H9 (cell line): ENCODE data around the gene FAM227B. TPM values are rescaled to one million over a fixed set of nuclear protein-coding genes. Genes with fewer than 3 reads are reported as not detected.

Experiments used
- DNase-seq: peaks from one replicate; pipeline ENCODE4 v3.0.0-alpha.2; 2017
- H2AFZ ChIP-seq: one replicate; pipeline ENCODE4 v1.6.1; 2013; ENCODE audit warnings: mild to moderate bottlenecking, low read length, control low read depth, moderate library complexity
- H2AK5ac ChIP-seq: 2 replicates; pipeline ENCODE4 v1.6.1; 2013; ENCODE audit warnings: low read length, control low read depth, mixed read lengths; ENCODE audit not compliant: insufficient read length
- H2BK120ac ChIP-seq: one replicate; pipeline ENCODE4 v1.6.1; 2013; ENCODE audit warnings: low read depth, mild to moderate bottlenecking, low read length, control low read depth, inconsistent platforms; ENCODE audit not compliant: poor library complexity, severe bottlenecking
- H2BK12ac ChIP-seq: 2 replicates; pipeline ENCODE4 v1.6.1; 2013; ENCODE audit warnings: low read length, control low read depth, mixed read lengths, low read depth; ENCODE audit not compliant: insufficient read length
- H2BK15ac ChIP-seq: 2 replicates; pipeline ENCODE4 v1.6.1; 2013; ENCODE audit warnings: low read depth, low read length, control low read depth
- H2BK20ac ChIP-seq: one replicate; pipeline ENCODE4 v1.6.1; 2013; ENCODE audit warnings: low read depth, mild to moderate bottlenecking, low read length, control low read depth, inconsistent platforms; ENCODE audit not compliant: poor library complexity, severe bottlenecking
- H2BK5ac ChIP-seq: 2 replicates; pipeline ENCODE4 v1.6.1; 2013; ENCODE audit warnings: low read length, control low read depth, mixed read lengths; ENCODE audit not compliant: insufficient read length
- H3K14ac ChIP-seq: 2 replicates; pipeline ENCODE4 v1.6.1; 2013; ENCODE audit warnings: low read length, control low read depth; ENCODE audit not compliant: insufficient read depth
- H3K18ac ChIP-seq: 2 replicates; pipeline ENCODE4 v1.6.1; 2013; ENCODE audit warnings: low read depth, mild to moderate bottlenecking, mixed read lengths, low read length, control low read depth; ENCODE audit not compliant: insufficient read length
- H3K23ac ChIP-seq: 2 replicates; pipeline ENCODE4 v1.6.1; 2013; ENCODE audit warnings: low read length, control low read depth, mixed read lengths, low read depth; ENCODE audit not compliant: insufficient read length
- H3K23me2 ChIP-seq: 2 replicates; pipeline ENCODE4 v1.6.1; 2013; ENCODE audit warnings: low read depth, mild to moderate bottlenecking, mixed read lengths, low read length, control low read depth; ENCODE audit not compliant: insufficient read length, poor library complexity, severe bottlenecking
- H3K27ac ChIP-seq: 2 replicates; pipeline ENCODE4 v1.5.1; 2013; ENCODE audit warnings: low read length, control low read depth, mixed read lengths, low read depth; ENCODE audit not compliant: insufficient read length
- H3K27me3 ChIP-seq: 2 replicates; pipeline ENCODE4 v1.6.1; 2013; ENCODE audit warnings: low read length, control low read depth, inconsistent platforms; ENCODE audit not compliant: insufficient read depth
- H3K4ac ChIP-seq: 2 replicates; pipeline ENCODE4 v1.6.1; 2013; ENCODE audit warnings: low read depth, mild to moderate bottlenecking, control low read depth, inconsistent platforms, low read length, moderate library complexity
- H3K4me1 ChIP-seq: 2 replicates; pipeline ENCODE4 v1.6.1; 2013; ENCODE audit warnings: low read length, control low read depth, inconsistent platforms; ENCODE audit not compliant: insufficient read depth
- H3K4me2 ChIP-seq: 2 replicates; pipeline ENCODE4 v1.6.1; 2013; ENCODE audit warnings: low read length, control low read depth, mixed read lengths; ENCODE audit not compliant: insufficient read length, insufficient read depth
- H3K56ac ChIP-seq: 2 replicates; pipeline ENCODE4 v1.6.1; 2013; ENCODE audit warnings: low read depth, mild to moderate bottlenecking, mixed read lengths, low read length, control low read depth; ENCODE audit not compliant: insufficient read length
- H3K79me1 ChIP-seq: 2 replicates; pipeline ENCODE4 v1.6.1; 2013; ENCODE audit warnings: low read depth, mild to moderate bottlenecking, moderate library complexity, low read length, control low read depth, inconsistent platforms; ENCODE audit not compliant: insufficient read depth, poor library complexity, severe bottlenecking
- H3K79me2 ChIP-seq: 2 replicates; pipeline ENCODE4 v1.6.1; 2013; ENCODE audit warnings: low read length, control low read depth, inconsistent platforms; ENCODE audit not compliant: insufficient read depth
- H3K9ac ChIP-seq: 2 replicates; pipeline ENCODE4 v1.6.1; 2013; ENCODE audit warnings: low read length, control low read depth, mixed read lengths; ENCODE audit not compliant: insufficient read length; ENCODE audit errors: extremely low read depth
- H3K9me3 ChIP-seq: one replicate; pipeline ENCODE4 v1.6.1; 2013; ENCODE audit warnings: low read depth, low read length, inconsistent platforms; ENCODE audit not compliant: control insufficient read depth
- H3T11ph ChIP-seq: one replicate; pipeline ENCODE4 v1.6.1; 2013; ENCODE audit warnings: mild to moderate bottlenecking, low read length, control low read depth, inconsistent platforms
- H4K20me1 ChIP-seq: one replicate; pipeline ENCODE4 v1.6.1; 2013; ENCODE audit not compliant: control insufficient read depth, insufficient read length, insufficient read depth
- H4K5ac ChIP-seq: 2 replicates; pipeline ENCODE4 v1.6.1; 2013; ENCODE audit warnings: low read depth, mild to moderate bottlenecking, mixed read lengths, low read length, control low read depth; ENCODE audit not compliant: insufficient read length
- H4K8ac ChIP-seq: replicated peaks from 2 replicates; pipeline ENCODE4 v1.6.1; 2013; ENCODE audit warnings: low read length, control low read depth, mixed read lengths, low read depth; ENCODE audit not compliant: insufficient read length
- H4K91ac ChIP-seq: 2 replicates; pipeline ENCODE4 v1.6.1; 2013; ENCODE audit warnings: low read depth, mild to moderate bottlenecking, moderate library complexity, mixed read lengths, low read length, control low read depth; ENCODE audit not compliant: insufficient read length
- H3K27ac Mint-ChIP-seq, 3 experiments: 2 replicates in 2 of 3; 3 replicates in 1 of 3; pipeline ENCODE4 v1.8.0; 2020 to 2021; ENCODE audit warnings: mixed read lengths in 3 of 3, mild to moderate bottlenecking in 1 of 3, moderate library complexity in 1 of 3
- H3K27me3 Mint-ChIP-seq: 2 replicates; pipeline ENCODE4 v1.8.0; 2021; ENCODE audit warnings: low read depth, mild to moderate bottlenecking, moderate library complexity, mixed read lengths
- H3K36me3 Mint-ChIP-seq, 3 experiments: 2 replicates in 2 of 3; 3 replicates in 1 of 3; pipeline ENCODE4 v1.8.0; 2020 to 2021; ENCODE audit warnings: low read depth in 3 of 3, mixed read lengths in 3 of 3; ENCODE audit not compliant: insufficient read depth in 1 of 3
- H3K4me1 Mint-ChIP-seq, 2 experiments: 2 replicates each; pipeline ENCODE4 v1.8.0; 2020; ENCODE audit warnings: mixed read lengths in 2 of 2
- H3K4me3 Mint-ChIP-seq, 2 experiments: 2 replicates in 1 of 2; 3 replicates in 1 of 2; pipeline ENCODE4 v1.8.0; 2020 to 2021; ENCODE audit warnings: mild to moderate bottlenecking in 2 of 2, mixed read lengths in 2 of 2, moderate library complexity in 1 of 2
- H3K9me3 Mint-ChIP-seq, 2 experiments: 2 replicates in 1 of 2; 3 replicates in 1 of 2; pipeline ENCODE4 v1.8.0; 2020; ENCODE audit warnings: mild to moderate bottlenecking in 2 of 2, mixed read lengths in 2 of 2, moderate library complexity in 1 of 2
- CTCF ChIP-seq: fragments of 200-600 bp; sonication (generic); conservative IDR thresholded peaks from 3 replicates; pipeline ENCODE4 v1.8.0; 2021; ENCODE audit warnings: antibody characterized with exemption, mild to moderate bottlenecking
- WGBS: extraction: QIAGEN DNeasy Blood & Tissue Kit; methylation state at CpG from one replicate; pipeline ENCODE4 v1.1.7; 2013; ENCODE audit warnings: missing lambda C conversion rate, low lambda C conversion rate, mixed read lengths; ENCODE audit not compliant: insufficient read length; ENCODE audit errors: extremely low coverage; 5-methylcytosine and 5-hydroxymethylcytosine counted together
- total RNA-seq: library from RNA; stranded (reverse); gene quantifications from 2 replicates; pipeline ENCODE4 v1.2.1, GENCODE V29; 2021

The FAM227B gene
- total RNA-seq, 1 experiment from 2014 or later, result 5.5 TPM

GRCh38 chr15:49380912-49381311 lies 239.7 kb downstream of the FAM227B start:
- TF ChIP-seq CTCF, result no peak
- Histone ChIP-seq H3K9me3 (no peaks in the 10 kb centered on the region), H4K20me1 (no peaks in the 10 kb centered on the region), H2BK120ac (no peak overlapping the region), H3K27ac (no peak overlapping the region), H2BK15ac (no peak overlapping the region), H3K14ac (no peak overlapping the region), H2BK5ac (no peak overlapping the region), H3K18ac (no peak overlapping the region), H4K8ac (no peak overlapping the region), H3K23ac (no peak overlapping the region), H3K4ac (no peak overlapping the region), H3K79me1 (no peaks in the 10 kb centered on the region), H3K56ac (no peak overlapping the region), H2AK5ac (no peak overlapping the region), H2AFZ (no peak overlapping the region), H3K27me3 (no peaks in the 10 kb centered on the region), H3T11ph (no peak overlapping the region), H2BK12ac (no peak overlapping the region), H3K9ac (no peak overlapping the region), H3K4me1 (peaks cover 4% of the 10 kb centered on the region; the same call in 1 of the 2 replicates), H4K5ac (no peak overlapping the region), H2BK20ac (no peak overlapping the region), H4K91ac (no peak overlapping the region), H3K79me2 (no peaks in the 10 kb centered on the region), H3K23me2 (no peaks in the 10 kb centered on the region), H3K4me2 (no peak overlapping the region)
- H3K27me3 Mint-ChIP-seq, result no peaks in the 10 kb centered on the region
- no peak overlapping the region for H3K4me3 Mint-ChIP-seq
- H3K4me1 Mint-ChIP-seq, result peaks cover 28 to 31% of the 10 kb centered on the region in 2 experiments
- WGBS, result no CpG with 5 or more reads among the region's 5 CpGs
- DNase-seq, result peak; percentile 31
- peak overlapping the region in 1 of 3 experiments; percentile 75; a peak in 2 of 7 replicates for H3K27ac Mint-ChIP-seq
- H3K36me3 Mint-ChIP-seq, result no peaks in the 10 kb centered on the region
- H3K9me3 Mint-ChIP-seq, result no peaks in the 10 kb centered on the region
